Astrocyte (in vitro differentiated cells and primary cell): ENCODE results near the gene TRPM8.

ENCODE experiments used
- CTCF ChIP-seq: IDR thresholded peaks from 2 replicates; pipeline ENCODE4 v1.5.1; 2011; ENCODE audit warnings: low read depth, mild to moderate bottlenecking, inconsistent platforms, low read length, moderate library complexity; ENCODE audit not compliant: insufficient read depth
- EZH2 ChIP-seq: IDR thresholded peaks from 2 replicates; pipeline ENCODE4 v1.6.1; 2012; ENCODE audit warnings: mild to moderate bottlenecking, low read length, inconsistent platforms; ENCODE audit not compliant: insufficient read depth

- TF ChIP-seq EZH2 (no peak), CTCF (no peak)
Observed at GRCh38 chr2:233944722-233945121, 27.5 kb downstream of the TRPM8 start.
